CD4-positive, alpha-beta T cell treated with Interleukin-10 for 1 hour (primary cell): ENCODE data around the gene TBCCD1.

Source experiments
- DNase-seq: peaks from one replicate; pipeline ENCODE4 v3.0.0-alpha.2; 2020

TBCCD1 gene

DNA sequence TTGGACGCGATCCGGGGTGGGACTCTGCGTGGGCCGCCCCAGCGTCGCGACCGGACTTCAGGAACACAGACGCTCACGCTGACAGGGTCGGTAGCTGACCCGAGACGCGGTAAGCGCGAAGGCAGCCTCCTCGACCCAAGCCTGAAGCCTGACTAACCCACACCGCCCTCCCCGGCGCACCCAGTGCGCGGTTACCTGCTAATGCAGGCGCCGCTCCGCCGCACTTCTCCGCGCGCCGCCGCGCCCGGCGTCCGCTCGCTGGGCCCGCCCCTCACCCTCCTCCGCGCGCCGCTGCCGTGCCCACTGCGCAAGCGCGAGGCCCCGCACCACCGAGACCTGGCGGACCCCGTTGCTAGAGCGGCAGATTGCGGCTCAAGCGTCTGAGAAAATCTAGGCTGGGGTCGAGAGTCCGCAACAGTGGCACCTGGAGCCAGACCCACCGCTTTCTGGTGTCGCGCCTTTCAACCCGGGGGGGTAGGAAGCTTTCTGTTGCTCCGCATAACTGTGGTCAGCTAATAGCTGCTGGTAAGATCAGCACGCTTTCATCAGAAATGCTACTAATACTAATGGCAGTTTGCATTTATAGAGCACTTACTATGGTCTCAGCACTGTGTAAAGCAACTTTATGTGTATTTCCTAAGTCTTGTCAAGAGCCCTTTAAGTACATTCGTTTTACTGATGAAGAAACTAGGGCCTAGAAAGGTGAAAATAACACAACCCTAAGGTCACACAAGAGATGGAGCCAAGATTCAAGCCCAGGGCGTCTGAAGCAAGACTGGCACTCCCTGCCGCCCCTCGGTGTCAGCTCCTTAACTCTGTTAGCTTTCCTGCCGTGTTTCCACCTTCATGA, at the start of gene TBCCD1:
Gene TBCCD1 (minus strand): TSS at position 268 of the 850 bp plus-strand sequence. CDS start 3,010 bp downstream, outside the sequence.
- peak; percentile 97 for DNase-seq

GRCh38 chr3:186616299-186616617, 49.1 kb upstream of the TBCCD1 start:
- no peak for DNase-seq

DNA sequence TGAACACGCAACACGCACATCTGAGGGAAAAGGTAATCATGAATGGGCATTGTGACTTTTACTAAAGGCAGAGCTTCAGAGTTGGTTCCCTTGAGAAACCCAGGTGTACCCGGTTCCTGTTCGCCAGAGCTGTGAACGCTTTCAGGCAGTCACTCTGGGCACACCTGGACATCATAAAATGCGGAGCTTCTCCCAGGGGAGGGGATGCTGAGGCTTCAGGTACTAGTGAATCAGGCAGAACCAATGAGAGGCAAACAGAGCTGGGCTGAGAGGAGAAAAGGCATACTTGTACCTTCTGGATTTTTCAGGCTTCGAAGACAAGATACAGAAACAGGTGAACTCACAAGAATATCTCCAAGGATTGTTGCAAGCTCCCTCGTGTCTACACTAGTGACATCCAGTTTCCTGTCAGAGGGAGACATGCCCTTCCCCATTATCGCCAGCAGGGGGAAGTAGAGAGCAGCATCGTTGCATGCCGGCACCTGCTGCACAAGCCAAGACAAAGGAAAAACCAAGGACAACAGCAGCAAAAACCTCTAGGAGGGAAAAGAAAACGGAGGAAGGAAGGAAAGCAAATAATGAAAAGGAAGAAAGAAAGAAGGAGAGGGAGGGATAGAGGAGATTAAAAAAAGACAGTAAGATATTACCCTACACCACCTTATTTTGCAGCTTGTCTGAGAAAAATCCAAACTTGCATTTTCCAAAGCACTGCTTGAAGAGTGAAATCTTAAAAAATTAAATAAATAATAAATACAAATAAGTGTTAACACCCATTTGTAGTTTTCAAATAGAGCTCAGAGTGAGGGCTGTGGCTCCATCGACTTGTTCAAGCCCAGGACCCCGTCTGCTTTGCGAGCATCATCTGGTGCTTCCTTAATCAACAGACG, 47.7 kb upstream of the TBCCD1 start:
- DNase-seq = peak; percentile 80

DNA sequence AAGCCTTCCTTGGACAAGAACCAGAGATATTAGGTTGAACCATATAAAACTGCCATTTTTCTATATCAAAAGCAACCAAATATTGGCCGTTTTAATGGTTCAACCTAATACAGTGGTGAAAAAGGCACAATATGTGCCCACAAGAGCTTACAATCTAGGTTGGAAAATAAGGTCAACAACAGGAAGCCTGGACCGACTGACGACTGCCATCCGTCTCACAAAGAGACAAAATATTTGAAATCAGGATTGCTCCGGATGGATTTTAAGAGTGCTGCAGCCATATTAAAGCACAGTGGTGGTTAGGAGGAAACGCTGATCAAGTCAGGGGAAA, 47.1 kb upstream of the TBCCD1 start:
- no peak for DNase-seq

- DNase-seq = no peak
Measured at GRCh38 chr3:186613637-186614265, 46.6 kb upstream of the TBCCD1 start.

DNA sequence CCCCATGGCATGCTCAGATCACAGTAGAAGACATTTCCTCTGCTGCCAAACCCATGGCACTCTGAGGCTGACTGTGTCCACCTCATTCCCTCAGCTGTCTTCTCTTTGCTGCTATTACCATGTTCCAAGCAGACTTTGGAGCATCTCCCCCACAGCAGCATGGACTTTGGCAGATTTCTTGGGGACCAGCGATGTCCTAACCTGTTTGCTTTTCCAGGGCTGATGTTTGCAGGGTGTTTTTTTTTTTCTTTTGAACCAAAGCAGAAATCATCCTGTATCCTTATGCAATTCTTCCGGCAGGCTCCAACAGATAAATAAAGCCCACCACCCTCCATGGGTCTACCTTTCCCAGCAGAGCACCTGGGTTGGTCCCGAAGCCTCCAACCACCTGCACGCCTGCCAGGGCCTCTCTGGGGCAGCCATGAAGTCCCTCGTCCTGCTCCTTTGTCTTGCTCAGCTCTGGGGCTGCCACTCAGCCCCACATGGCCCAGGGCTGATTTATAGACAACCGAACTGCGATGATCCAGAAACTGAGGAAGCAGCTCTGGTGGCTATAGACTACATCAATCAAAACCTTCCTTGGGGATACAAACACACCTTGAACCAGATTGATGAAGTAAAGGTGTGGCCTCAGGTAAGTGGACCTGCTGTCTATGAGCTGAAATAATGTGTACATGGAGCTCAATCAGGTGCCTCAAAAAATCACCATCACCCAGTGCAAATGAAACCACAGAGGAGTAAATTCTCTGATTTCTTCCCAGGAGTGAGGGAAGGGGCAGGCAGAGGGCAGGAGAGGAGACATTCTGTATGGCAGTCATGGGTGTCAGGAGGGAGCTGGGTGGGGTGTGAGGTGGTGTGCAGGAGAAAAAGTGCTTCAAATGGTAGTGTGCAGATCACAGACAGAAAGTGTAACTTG, 45.8 kb upstream of the TBCCD1 start, which contains the start of gene AHSG:
Gene AHSG (plus strand): TSS at position 340 of the 916 bp plus-strand sequence. CDS start 82 bp downstream, at position 422.
- no peak for DNase-seq

GRCh38 chr3:186612065-186612464, 44.9 kb upstream of the TBCCD1 start:
- no peak for DNase-seq

DNA sequence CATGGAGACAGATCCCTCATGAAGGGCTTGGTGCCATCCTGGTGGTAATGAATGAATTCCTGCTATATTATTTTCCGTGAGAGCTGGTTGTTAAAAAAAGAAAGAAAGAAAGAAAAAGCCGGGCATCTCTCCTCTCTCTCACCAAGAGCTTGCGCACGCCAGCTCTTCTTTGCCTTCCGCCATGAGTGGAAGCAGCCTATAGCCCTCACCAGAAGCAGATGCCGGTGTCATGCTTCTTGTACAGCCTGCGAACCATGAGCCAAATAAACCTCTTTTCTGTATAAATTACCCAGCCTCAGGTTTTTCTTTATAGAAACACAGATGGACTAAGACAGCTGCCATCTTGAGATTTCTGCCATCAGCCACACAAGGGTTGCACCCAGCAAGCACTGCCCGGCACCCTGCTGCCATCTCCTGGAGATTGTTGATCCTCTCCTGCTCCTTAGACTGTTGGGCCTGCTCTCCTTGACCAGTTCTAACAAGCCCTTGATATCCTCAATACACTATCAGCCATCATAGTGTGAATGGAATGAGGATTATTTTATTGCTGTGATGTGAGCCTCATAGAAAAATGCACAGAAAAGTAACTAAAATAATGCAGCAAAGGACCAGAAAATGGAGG, 42.2 kb upstream of the TBCCD1 start:
- DNase-seq = no peak

DNA sequence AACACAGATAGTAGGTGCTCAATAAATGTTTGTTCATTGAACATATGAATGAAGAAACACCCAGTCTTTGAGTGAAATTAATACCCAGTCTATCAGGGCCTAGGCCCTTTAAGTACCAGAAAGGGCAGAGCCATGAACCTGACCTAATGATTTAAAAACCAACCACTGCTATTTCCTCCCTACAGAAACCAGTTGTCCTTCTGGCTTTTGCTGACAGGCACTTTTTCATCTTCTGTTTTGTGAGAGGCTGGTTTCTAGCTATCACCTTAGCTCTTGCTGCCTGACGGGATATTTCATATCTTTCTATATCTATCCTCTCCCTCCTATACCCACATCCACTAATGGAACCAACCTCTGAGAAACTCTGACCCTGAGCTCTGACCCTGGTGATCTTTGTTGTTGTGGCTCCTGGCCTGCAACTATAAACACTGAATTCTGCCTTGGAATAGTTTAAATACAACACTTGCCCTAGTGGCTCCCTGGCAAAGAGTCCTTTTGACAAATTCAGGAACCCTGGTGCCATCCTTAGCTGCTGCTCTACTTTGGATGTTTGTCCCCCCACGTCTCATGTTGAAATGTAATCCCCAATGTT, 41.6 kb upstream of the TBCCD1 start:
- DNase-seq = no peak

GRCh38 chr3:186605561-186606545, 38.7 kb upstream of the TBCCD1 start:
- DNase-seq = no peak

DNA sequence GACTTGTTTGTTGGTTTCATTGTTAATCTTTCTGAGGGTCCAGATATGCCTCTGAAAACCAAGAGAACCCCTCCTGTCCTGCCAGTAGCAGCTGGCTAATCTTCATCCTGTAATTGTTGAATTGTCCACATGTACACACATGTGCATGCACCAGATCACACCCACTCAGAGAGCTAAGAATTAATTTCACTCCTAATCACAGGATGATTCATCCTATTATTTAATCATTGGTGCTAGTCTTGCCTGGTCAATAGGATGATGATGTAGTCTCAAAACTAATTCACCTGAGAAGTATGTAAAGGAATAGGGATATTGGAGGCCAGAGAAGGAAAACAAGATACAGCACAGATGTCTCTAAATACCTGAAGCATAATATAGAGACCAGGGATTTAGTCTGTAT, 37.9 kb upstream of the TBCCD1 start:
- DNase-seq = no peak

- DNase-seq = no peak
Measured at GRCh38 chr3:186603159-186603558, 36.0 kb upstream of the TBCCD1 start.

GRCh38 chr3:186600896-186601295, 33.8 kb upstream of the TBCCD1 start:
- no peak for DNase-seq

DNA sequence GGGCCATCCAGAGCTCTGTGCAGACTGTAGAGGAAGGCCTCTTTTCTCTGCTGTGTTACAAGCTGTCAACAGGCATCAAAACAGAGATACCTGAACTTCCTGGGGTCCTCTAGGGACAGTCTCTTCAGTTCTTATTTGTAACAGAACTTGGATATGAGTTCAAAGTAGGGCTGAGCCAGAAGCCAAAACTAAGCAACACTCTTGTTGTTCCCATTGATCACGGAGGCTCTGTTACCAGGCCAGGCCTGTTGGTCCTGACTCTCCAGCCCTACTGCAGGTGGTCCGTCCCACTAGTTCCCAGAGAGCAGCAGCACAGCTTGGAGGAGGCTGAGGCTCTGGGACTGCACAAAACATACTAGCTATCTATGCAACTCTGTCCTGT, 32.6 kb upstream of the TBCCD1 start:
- DNase-seq = no peak

GRCh38 chr3:186599142-186599784, 32.1 kb upstream of the TBCCD1 start:
- no peak for DNase-seq

GRCh38 chr3:186598794-186599141, 31.6 kb upstream of the TBCCD1 start:
- DNase-seq = no peak

- no peak for DNase-seq
Measured at GRCh38 chr3:186598108-186598784, 31.1 kb upstream of the TBCCD1 start.

DNA sequence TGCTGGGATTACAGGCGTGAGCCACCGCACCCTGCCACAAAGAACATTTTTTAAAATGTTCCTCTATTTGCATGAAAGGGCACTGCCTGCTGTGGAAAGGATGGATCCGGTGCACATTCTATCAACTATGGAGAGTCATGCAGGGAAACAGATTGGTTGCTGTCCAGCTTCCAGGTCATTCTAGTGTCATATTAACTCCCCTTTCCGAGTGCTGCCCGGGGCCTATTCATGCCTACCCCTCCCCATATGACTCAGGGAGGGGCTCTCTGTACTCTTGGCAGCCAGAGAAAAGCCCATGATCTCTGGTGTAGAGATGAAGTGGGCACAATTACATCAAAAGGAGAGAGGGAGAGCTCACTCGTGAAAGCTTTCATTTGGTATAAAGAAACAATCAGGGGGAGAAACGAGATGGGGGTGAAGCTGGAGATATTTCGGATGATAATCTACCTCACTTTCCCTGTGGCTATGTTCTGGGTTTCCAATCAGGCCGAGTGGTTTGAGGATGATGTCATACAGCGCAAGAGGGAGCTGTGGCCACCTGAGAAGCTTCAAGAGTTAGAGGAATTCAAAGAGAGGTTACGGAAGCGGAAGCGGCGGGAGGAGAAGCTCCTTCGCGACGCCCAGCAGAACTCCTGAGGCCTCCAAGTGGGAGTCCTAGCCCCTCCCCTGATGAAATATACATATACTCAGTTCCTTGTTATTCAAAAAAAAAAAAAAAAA, 29.6 kb upstream of the TBCCD1 start:
- DNase-seq = no peak
